Middle frontal gyrus (tissue), 1 donor: ENCODE results near the gene NAP1L4.
A peak's percentile ranks its signal among the peaks of the same experiment; 100 is the strongest.

Experiments
- DNase-seq: peaks from one replicate; pipeline ENCODE4 v3.0.0-alpha.2; 2015; ENCODE audit warnings: low spot score; ENCODE audit errors: extremely low spot score

Gene NAP1L4

DNA sequence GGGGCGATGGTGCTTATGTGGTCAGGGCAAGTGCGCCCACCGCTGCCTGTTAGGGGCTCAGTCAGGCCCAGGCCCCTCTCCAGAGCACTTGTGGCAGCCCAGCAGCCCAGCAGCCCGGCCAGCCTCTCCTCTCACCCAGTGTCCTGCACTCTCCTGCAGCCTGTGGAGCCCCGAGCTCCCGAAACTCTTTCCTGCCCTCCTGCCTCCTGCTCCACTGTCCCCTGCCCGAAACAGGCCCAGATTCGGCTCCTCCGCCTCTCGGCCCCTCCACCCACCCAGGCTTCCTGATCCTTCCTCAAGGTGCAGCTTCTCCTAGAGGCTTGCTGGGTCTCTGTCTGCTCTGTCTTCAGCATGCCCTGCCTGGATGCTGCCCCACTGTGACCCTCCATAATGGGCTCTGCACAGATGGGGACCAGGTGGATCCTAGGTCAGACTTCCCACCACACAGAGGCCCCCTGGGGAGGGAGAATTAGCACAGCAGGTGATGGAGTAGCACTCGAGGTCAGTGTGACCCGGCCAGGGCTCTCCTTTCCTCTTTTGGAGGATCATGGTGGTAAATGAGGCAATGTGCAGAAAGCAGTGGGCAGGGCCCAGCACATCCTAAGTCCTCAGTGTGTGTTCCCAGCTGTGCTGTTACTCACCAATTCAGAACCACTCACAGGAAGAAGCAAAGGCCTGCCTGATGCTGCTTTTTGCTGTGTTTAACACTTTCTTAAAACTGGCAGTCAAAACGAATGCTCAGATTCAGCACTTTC lies 18.6 kb upstream of the NAP1L4 start:
- no peak for DNase-seq

DNA sequence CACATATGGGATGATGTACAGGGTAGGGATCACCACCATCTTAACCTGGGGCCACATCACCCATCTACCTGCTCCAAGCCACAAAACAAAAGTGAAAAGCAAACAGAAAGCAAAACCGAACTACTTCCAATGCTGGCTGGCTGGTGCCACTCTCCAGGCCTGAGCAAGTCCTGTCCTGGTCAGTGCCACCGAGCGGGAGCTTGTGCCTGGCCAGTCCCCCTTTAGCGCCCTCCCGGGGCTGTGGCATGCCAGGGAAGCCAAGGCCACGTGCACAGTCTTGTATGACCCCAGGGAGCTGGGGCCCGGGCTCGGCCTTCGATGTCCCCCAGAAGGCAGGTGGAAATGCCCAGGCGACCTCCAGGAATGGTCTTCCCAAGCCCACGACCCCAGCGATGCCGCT lies 17.9 kb upstream of the NAP1L4 start:
- no peak for DNase-seq

DNA sequence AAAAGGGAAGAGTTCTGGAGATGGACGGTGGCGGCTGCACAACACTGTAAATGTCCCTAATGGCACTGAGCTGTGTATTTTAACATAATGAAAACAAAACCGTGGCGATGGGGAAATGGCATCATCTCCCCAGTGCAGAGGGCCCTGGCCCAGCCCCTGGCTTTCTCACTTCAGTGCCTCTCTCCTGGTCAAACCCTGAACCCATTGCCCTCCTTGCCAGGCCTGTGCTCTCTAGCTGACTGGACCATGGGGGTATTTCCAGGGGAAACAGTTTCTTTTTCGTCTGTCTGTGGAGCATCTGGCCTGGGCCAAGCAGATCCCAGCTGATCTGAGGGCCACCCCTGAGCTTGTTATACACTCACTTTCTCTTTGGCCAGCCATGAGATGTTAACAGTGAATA lies 17.4 kb upstream of the NAP1L4 start:
- no peak for DNase-seq

DNA sequence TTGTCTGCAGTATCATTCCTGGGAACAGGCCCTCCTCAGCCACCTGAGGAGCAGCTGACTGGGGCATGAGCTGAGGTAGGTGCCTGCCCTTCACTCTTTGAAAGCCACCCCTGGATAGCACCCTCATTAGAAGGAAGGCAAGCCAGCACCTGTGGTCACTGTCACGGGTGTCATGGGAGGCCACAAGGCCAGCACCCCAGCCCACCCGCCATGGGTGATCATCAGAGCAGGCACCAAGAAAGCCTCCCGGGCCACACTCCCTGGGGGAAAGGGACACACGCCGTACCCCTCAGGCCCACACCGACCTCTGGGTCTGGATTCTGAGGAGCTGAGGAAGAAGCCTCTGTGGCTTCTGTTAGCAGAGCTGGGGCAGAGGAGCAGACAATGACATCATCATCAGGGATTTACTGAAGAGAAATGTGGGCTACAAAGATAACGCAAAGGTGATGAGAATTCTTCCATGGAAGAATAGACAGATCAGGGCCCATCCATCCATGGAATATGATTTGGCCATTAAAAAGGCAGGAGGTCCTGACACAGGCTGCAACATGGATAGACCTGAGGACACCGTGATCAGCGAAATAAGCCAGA lies 16.7 kb upstream of the NAP1L4 start:
- no peak for DNase-seq

DNA sequence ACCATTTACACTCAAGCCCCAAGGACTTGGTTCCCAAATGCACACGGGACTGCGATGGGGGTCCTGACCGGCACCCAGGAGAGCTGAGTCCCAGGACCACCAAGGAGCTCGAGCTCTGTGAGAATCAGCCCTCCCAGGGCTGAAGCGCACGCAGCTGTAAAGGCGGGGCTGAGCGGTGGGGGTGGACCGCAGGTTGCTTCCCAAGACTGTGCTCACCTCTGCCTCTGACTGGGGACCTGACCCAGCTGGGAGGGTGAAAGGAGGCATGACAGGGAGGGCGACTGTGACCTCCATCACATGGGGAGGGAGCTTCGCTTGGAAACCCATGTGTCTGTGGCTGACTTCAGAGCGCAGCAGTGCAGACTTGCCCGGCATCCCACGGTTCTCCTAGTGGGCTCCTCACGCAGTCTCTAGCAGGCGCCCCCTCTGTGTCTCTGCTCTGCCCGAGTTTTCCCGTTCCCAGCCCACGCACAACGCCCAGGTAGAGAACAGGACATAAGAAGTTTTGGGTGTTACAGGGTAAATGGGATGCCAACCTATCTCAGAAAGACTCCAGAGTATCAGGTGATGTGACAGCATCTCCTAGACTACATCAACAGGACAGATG lies 15.4 kb upstream of the NAP1L4 start:
- no peak for DNase-seq

DNA sequence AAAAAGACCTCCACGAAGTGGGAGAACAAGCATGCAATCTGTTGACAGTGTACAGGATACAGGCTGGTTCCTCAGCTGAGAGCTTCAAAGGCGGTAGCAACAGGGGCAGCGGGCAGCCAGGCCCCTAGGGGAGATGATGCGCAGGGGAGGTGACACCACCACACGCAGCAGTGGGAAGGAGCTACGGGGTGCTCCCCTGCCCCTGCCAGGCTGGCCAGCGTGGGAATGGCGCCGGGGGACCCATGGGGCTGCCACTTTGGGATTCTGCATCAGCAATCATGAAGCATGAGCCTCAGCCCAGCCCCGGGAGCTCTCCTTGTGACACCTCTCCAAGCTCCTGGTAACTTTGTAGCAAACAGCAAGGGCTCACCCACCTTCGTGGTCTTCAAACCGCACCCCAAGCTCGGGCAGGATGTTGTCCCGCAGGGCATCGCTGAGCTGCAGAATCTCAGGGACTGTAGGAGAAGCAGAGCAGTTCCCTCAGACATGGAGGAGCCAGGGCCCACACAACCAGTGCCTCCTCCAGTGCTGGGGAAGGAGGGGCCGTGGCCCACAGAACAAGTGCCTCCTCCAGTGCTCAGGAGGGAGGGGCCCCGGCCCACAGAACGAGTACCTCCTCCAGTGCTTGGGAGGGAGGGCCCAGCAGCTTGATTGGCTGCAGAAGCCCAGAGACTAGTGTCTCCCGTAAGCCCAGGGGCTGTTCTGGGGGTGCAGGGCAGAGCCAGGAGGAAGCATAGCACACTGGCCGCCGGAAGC lies 14.6 kb upstream of the NAP1L4 start:
- DNase-seq, result no peak

DNA sequence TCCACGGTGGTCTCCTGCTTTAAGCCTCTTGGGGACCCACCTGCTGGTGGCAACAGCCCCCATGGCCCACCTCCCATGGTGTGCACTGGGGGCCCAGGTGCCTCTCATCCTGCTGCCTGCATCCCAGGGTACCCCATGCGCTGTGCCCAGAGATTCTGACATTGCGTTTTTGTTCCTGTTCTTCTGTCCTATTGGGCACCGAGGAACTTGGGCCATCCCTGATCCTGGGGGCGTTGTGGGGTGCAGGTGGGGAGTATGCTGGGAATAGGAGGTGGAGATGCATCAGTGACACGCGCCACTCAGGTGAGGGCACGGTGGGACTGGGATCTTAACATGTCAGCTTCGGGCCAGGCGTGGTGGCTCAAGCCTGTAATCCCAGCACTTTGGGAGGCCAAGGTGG lies 12.4 kb upstream of the NAP1L4 start:
- no peak for DNase-seq

DNA sequence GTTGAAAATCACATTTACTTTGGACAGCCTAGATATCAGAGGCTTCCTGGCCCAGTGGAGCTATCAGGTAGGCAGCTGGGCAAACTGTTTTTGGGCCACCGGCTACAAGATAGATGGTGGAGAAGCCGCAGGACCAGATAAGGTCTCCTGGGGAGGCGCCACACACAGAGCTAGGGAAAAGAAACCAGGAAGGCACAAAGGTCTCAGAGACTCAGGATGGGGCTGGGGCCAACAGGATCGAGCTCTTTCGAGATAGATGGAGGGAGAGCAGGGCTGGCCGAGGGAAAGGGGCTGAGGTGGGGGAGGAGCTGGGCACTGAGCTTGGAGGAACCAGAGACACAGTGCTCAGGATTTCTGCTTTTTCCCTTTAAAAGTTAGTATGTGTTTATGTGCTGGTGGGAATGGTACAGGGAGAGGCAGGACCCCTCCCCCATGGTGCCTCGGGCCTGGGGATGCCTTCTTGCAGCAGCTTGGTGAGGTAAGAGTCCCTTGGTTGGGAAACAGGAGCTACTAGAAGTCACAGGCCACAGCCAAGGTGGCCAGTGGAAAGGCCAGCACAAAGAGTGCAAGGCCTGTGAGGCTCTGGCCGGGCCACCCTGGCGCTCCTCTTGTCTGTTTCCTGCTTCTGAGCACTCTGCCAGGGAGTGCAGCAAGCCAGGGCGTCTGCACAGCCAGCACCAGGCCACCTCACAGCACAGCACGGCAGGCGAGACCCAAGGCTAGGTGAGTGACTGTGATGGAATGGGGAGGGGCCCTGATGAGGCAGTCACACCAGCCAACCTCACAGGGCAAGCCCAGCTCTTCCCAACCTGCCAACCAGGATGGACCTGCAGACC lies 11.5 kb upstream of the NAP1L4 start:
- DNase-seq, result no peak

DNA sequence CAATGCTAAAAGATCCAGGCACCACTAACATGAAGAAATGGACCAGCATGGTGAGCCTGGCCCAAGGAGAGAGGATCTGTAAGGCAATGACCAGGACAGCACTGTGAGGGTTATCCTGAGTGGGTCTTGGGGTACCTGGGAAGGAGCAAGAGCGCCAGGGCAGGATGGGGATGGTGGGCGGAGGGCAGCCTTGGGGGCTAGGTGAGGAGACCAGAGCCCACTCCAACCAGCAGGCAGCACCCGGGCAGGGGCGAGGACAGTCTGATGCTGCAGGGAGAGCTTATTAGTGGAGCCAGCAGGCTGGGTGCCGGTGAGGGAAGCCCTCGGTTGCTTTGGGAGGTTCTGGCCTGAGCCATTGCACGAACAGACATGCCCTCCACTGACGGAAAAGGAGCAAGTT lies 10.7 kb upstream of the NAP1L4 start:
- DNase-seq, result no peak

DNA sequence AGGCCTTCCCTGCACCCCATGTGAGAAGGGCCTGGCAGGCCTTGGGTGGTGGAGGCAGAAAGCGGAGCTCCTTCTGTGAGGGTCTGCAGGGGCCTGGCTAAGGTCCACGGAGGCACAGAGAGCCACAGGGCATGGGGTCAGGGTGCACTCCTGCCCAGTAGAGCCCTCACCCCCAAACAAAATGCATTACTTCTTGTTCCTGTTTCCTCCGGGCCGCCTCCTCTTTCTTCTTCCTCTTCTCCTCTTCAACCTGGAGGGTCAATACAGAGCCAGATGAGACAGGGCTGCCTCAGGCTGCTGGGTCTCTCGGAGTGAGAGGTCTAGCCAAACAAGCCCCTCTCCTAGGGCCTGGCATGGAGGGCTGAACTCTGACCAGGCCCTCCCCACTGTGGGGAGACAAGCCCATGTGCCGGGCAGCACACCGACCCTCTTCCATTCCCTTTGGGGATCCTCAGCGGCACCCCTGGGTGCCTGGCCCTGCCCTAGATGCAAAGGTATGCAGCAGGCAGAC lies 10.3 kb upstream of the NAP1L4 start:
- DNase-seq, result no peak

DNA sequence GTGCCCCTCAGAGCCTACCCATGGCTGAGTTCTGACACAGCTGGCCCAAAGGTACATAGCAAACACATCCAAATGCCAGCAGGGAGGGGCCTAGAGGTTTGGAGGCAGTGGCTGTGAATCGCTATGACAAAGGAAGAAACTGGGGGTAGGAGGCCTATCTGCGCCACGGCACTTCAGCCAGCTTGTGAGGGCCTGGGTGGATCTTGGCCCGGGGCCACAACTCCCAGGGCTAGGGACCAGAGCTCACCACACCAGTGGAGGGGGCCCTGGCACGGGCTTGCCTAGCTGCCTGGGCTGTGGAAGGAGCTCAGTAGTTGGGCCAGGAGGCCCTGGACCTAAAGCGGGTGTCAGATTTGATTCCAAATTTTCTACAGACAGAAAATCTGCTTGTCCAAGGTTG lies 9.4 kb upstream of the NAP1L4 start:
- DNase-seq, result no peak

DNA sequence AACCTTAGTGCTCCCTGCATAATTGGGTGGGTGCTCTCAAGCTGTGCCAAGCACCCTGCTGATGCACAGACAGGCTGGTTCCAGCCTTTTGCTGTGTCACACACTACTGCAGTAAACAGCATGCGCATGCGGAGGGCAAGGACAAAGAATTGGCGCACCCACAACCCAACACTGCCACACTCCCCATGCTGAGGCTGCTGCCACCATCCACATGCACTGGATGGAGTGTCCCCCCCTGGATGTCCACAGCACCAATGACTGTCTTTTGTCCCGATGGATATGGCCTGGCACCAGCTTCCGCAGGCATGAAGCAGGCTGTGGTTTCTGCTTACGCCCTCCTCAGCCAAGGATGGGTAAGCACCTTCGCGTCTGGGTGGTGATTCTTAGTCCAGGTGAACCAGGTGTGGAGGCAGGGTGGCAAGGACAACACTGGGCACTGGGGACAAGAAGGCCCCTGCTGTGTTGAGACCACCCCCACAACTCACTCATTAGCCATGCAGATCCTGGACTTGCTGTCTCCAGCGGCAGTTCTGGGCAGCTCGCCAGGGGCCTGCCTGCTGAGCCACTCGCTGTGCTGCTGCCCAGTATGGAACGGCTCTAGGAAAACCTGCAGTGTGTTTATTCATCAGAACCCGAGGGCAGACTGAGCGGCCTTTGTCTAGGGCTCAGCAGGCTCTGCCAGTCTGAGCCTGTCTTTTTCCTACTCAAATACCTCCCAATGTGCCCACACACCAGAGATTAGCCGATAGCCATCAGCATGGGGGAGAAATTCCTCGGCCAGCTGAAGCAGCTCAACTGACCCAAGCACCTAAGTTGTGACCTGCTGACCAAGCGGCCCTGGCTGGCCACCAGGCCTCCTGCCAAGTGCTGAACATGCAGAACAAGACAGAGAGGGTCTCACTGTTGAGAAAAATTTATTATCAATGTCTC lies 8.2 kb upstream of the NAP1L4 start:
- DNase-seq, result peak; percentile 80

DNA sequence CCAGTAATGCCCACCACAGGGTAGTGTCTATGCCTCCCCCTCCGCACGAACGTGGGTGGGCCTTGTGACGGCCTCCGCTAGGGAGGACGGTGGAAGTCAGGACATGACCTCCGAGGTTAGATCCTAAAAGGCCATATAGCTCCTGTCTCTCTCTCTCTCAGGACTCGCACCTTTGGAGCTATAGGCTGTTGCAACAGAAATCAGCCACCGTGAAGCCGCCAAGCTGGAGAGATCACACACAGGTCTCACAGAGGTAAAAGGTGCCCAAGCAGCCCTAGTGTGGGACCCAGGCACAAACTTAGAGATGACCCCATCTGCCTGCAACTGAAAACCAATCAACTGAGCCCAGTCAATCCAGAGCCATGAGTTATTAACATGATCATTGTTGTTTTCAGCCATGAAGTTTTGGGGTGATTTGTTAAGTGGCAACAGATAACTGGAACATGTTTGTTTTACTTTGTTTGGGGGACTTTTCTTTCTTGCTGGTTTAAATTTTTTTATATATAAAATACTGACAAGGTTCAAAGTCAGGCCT lies 7.4 kb upstream of the NAP1L4 start:
- DNase-seq, result no peak

DNA sequence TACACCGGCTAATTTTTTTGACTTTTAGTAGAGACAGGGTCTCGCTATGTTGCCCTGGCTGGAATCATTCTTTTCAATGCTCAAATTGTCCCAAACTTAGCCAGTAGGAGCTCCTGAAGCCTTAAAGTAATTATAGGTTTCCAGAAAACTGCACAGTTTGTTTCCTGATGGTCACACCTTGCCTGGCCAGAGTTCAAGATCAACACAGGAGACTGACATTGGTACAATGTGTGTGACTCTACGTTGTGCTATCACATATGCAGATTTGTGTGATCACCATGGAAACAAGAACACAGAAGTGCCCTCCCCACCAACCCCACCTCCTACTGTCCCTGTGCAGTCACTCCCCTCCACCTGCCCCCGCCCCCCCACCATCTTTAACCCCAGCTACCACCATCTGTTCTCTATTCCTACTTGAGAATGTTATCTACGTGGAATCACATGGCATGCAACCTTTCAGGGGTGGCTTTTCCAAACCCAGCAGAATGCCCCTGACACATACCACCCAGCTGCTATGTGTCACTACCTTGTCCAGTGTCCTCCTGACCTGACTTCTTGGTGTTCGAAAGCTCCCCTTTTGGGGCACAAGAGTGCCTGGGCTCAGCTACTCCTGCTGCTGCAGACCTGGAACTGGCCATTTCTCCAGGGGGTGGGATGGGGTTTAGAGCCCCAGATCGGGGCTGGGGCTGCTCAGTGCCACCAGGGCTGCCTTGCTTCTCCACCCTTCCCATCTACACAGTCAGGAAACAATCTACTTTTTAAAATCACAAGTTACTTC lies 6.1 kb upstream of the NAP1L4 start:
- no peak for DNase-seq

DNA sequence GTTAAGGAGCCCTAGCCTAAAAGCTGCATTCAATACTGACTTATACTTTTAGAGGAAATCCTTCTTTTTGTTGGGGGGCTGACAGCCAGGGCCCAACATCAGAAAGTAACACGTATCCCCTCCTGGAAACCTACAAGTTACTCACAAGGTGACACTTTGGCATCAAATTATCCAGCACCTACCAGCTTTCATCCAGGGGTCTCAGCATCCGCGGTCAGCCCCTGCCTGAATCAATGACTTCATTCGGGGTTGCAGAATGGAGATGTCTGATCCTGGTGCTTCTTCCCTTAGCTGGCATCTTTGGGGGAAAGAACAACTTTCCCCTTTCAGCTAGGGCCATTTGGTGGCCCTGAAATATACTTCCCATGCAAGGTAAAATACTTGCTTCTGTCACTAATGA lies 5.3 kb upstream of the NAP1L4 start:
- DNase-seq, result no peak

DNA sequence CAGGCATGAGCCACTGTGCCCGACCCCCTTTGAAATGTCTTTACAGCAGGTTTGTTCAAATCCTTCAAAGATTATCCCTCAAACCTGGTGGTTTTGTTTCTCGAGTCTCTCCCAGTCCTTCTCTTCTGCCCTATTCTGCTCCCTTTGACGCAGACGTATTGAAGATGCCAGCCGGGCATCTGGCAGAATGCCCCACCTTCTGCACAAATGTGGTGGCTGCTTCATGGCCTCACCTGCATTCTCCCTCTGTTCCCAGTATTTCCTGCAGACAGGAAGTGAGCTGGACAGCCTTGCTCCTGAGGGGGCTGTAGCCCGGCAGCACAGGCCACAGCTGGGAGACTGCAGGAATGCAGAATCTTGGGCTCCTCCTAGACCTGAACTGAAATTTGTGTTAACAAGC lies 4.8 kb upstream of the NAP1L4 start:
- no peak for DNase-seq

DNA sequence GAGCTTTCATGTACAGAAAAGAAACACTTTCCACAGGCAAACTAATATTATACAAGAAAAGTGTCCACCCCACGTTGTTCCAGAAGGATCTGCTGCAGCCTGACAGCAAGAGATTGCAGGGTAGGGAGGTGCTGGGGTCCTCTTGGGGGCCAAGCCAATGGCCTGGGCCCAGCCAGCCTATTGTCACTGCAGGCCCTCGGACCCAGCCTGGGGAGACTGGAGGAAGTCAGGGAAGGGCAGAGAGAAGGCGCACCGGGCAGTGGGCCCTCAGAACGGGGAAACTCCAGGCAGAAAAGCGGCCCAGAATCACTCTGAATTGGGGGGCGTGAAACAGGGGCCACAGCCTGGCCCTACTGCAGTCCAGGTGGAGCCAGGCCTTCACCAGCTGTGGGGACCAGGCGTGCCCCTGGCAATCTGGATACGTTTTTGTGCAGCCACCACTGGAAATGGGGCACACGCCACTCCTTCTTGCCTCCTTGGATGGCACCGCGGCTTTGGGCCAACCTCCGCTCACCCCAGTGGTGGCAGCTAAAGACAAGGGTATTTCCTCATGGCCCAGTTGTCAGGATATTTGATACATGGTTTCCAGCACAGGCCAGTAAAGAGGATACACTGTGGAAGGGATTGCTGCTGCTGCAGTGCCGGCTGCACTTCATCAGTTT lies 3.9 kb upstream of the NAP1L4 start:
- no peak for DNase-seq

DNA sequence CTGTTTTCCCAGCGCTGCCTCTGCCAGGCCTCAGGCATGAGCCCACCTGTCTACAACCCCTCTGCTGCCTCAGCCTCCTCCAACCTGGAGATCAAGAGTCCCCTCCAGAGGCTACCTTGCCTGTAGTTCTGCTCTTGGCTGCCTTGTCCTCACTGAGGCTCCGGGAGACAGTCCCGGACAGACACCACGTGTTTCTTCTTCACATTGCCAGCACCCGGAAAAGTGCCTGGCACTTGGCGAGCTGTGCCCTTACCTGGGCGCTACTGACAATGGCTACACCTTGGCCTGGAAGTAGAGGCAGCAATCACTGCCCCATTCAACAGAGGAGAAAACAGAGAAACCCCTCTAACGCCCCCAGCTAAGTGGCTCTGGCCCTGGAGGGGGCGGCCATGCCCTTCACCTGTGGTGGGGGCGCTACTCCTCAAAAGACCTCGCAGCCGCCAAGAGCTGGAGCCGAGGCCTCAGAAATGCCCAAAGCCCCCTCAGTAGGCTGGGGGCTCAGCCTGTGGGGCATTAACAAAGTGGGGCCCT lies 3.0 kb upstream of the NAP1L4 start:
- no peak for DNase-seq
